ENCODE results near the gene BMP8B. TPM values are rescaled to one million over a fixed set of nuclear protein-coding genes. Genes with fewer than 3 reads are reported as not detected.

The BMP8B gene
- polyA plus RNA-seq, 1 donor: 8.1 TPM

DNA sequence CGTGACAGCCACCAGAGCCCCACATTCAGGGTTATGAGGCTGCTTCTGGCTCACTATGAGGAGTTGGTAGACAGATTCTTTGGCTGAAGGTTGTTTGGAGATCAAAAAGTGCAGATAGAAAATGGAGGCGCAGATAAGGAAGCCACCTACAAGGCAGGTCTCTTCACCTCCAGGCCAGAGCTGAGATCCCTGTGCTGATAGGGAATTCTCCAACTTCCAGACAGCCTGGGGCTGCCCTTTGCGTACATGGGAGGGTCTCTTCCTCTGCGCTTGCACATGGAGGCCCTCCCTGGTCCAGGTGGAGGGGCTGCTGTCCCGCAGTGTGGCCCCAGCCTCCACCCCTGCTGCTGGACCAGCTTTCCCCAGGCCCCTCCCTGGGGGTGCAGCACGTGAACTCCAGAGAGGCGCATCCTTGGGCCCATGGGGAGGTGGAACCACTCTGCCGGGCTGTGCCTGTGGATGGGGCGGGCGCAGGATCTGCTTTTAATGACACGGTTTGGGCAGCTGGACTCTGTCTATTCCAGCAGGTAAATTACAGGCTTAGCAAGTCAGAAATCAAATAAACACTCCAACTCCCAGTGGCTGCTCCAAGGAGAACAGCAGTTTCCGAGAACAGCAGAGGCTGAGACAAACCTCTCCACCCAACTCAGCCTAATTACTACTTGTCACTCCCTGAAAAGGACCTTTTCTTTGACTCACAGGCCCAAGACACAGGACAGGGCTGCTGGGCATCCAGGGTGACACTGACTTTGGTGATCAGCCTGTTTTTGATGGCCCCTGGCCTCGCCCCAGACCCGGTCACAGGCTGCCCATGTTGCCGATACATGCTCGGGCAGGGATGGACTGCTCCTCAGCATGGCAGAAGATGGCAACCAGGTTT is 29.9 kb downstream of the BMP8B start:
- Histone ChIP-seq H3K27ac (ENCODE audit: low read length) (no peak overlapping the region), H3K4me3 (ENCODE audit: low read length) (no peak overlapping the region), H3K9me3 (ENCODE audit: control insufficient read depth, low read depth, low read length) (no peaks in the 10 kb centered on the region), H3K4me1 (ENCODE audit: control insufficient read depth, insufficient read depth, low read length) (no peaks in the 10 kb centered on the region), H3K27me3 (ENCODE audit: control insufficient read depth, insufficient read depth, low read length) (no peaks in the 10 kb centered on the region), H3K36me3 (ENCODE audit: control insufficient read depth, insufficient read depth, low read length) (peaks cover 56% of the 10 kb centered on the region)
- no CpG with 5 or more reads among the region's 16 CpGs for WGBS (ENCODE audit: insufficient coverage, low lambda C conversion rate)
- no peak for DNase-seq

DNA sequence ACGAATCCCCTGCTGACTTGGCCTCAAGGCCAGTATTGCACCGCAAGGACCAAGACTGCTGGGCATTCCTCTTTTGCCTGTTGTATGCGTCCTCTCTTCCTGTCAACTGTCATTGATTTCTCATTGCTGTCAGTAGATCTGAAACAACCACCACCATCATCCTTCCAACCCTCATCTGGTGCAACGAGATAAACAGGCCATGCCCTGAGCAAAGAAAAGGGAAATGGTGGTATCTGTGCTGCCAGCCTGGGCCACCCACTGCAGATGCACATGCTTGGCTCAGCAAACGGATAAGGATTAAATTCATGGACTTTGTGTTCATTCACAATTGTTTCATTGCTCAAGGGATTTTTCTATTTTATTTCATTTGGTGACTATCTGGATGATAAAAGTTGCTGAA is 31.2 kb downstream of the BMP8B start:
- peaks cover 69% of the 10 kb centered on the region for H3K36me3 ChIP-seq (ENCODE audit: control insufficient read depth, insufficient read depth, low read length)

DNA sequence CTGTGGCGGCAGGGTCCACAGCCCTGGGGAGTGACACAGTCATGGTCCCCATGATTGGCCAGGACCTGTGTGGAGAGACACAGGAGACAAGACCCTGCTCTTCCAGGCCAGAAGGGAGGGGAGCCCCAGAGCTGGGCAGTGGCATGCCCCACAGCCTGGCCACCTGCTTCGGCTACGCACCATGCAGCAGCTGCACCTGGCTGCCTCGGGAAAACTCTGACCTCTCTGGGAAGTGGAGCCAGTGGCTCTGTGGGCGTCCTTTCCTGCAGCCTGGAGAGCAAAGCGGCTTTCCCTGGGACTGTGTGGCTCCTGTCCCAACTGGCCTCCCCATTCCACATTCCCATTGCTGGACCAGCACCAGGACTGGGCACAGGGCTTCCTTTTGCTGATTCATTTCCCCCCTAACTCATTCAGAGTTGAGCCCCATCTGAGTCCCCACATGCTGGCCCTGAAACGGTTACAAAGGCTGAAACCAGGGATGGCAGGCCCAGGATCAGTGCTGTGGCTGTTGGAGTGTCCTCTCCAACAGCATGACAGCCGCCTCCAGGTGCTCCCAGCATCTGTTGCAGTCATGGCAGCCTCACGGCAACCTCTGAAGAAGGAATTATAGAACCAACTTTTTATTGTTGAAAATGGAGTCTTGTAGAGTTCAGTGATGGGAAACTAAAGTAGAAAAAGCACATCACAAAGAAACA is 32.6 kb downstream of the BMP8B start:
- DNase-seq: no peak
- Histone ChIP-seq H3K4me3 (ENCODE audit: low read length) (no peak overlapping the region), H3K27me3 (ENCODE audit: control insufficient read depth, insufficient read depth, low read length) (no peaks in the 10 kb centered on the region), H3K36me3 (ENCODE audit: control insufficient read depth, insufficient read depth, low read length) (peaks cover 82% of the 10 kb centered on the region), H3K4me1 (ENCODE audit: control insufficient read depth, insufficient read depth, low read length) (no peaks in the 10 kb centered on the region), H3K27ac (ENCODE audit: low read length) (no peak overlapping the region), H3K9me3 (ENCODE audit: control insufficient read depth, low read depth, low read length) (no peaks in the 10 kb centered on the region)
- 100% methylated on average over 1 of the region's 9 CpGs for WGBS (ENCODE audit: insufficient coverage, low lambda C conversion rate)

More for the DNA sequence above, 31.2 kb downstream of the BMP8B start:
- no CpG with 5 or more reads among the region's 5 CpGs for WGBS (ENCODE audit: insufficient coverage, low lambda C conversion rate)
- Histone ChIP-seq H3K27me3 (ENCODE audit: control insufficient read depth, insufficient read depth, low read length) (no peaks in the 10 kb centered on the region), H3K27ac (ENCODE audit: low read length) (no peak overlapping the region), H3K4me3 (ENCODE audit: low read length) (no peak overlapping the region), H3K9me3 (ENCODE audit: control insufficient read depth, low read depth, low read length) (no peaks in the 10 kb centered on the region), H3K4me1 (ENCODE audit: control insufficient read depth, insufficient read depth, low read length) (no peaks in the 10 kb centered on the region)
- DNase-seq: no peak

DNA sequence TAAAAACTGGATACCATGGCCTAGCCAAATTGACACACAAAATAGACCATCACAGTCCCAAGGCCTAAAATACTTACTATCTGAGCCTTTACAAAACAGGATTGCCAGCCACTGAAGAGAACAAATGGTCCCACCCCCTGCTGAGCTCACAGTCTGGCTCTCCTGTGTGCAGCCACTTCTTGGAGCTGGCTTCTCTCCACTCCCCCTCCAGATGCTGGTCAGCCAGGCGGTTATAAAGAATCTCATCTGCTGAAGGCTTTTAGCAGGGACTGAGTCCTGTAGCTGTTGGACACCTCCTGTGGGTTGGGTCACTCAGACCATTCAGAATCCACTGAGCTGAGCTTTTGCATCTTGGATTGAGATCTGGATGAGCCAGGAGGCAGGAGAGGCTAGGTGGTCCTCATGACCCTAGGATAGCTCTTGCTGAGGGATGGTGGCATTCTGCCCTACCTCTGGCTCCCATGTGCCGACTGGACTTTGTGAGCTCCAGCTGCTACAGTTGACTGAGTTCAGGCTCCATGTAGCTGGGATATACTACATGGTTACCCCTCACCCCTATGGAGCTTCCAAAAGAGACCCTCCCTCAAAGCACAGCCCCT is 33.7 kb downstream of the BMP8B start:
- peaks cover 88% of the 10 kb centered on the region for H3K36me3 ChIP-seq (ENCODE audit: control insufficient read depth, insufficient read depth, low read length)
- no CpG with 5 or more reads among the region's 2 CpGs for WGBS (ENCODE audit: insufficient coverage, low lambda C conversion rate)
- no peak overlapping the region for H3K27ac ChIP-seq (ENCODE audit: low read length)

DNA sequence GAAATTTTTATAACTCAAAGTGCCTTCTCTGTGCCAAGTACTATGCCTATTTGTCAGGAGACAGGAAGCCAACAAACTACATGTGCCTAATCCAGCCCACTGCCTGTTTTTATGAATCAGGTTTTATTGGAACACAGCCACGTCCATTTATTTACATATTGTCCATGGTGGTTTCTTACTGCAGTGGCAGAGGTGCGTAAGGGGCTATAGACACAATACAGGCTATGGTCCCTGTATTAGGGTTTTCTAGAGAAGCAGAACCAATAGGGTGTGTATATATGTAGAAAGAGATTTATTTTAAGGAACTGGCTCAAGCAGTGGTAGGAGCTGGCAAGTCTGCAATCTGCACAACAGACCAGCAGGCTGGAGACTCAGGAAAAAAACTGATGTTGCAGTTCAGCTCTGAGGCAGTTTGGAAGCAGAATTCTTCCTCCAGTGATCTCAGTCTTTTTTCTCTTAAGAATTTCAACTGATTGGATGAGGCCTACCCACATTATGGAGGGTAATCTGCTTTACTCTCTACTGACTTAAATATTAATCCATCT is 34.6 kb downstream of the BMP8B start:
- Histone ChIP-seq H3K36me3 (ENCODE audit: control insufficient read depth, insufficient read depth, low read length) (peaks cover 87% of the 10 kb centered on the region), H3K4me1 (ENCODE audit: control insufficient read depth, insufficient read depth, low read length) (no peaks in the 10 kb centered on the region), H3K9me3 (ENCODE audit: control insufficient read depth, low read depth, low read length) (no peaks in the 10 kb centered on the region), H3K4me3 (ENCODE audit: low read length) (no peak overlapping the region), H3K27me3 (ENCODE audit: control insufficient read depth, insufficient read depth, low read length) (no peaks in the 10 kb centered on the region), H3K27ac (ENCODE audit: low read length) (no peak overlapping the region)
- no CpG with 5 or more reads among the region's 2 CpGs for WGBS (ENCODE audit: insufficient coverage, low lambda C conversion rate)
- no peak for DNase-seq

More for the DNA sequence above, 33.7 kb downstream of the BMP8B start:
- H3K27me3 ChIP-seq (ENCODE audit: control insufficient read depth, insufficient read depth, low read length): no peaks in the 10 kb centered on the region
- DNase-seq: no peak
- no peaks in the 10 kb centered on the region for H3K4me1 ChIP-seq (ENCODE audit: control insufficient read depth, insufficient read depth, low read length)
- no peak overlapping the region for H3K4me3 ChIP-seq (ENCODE audit: low read length)
- H3K9me3 ChIP-seq (ENCODE audit: control insufficient read depth, low read depth, low read length): no peaks in the 10 kb centered on the region

DNA sequence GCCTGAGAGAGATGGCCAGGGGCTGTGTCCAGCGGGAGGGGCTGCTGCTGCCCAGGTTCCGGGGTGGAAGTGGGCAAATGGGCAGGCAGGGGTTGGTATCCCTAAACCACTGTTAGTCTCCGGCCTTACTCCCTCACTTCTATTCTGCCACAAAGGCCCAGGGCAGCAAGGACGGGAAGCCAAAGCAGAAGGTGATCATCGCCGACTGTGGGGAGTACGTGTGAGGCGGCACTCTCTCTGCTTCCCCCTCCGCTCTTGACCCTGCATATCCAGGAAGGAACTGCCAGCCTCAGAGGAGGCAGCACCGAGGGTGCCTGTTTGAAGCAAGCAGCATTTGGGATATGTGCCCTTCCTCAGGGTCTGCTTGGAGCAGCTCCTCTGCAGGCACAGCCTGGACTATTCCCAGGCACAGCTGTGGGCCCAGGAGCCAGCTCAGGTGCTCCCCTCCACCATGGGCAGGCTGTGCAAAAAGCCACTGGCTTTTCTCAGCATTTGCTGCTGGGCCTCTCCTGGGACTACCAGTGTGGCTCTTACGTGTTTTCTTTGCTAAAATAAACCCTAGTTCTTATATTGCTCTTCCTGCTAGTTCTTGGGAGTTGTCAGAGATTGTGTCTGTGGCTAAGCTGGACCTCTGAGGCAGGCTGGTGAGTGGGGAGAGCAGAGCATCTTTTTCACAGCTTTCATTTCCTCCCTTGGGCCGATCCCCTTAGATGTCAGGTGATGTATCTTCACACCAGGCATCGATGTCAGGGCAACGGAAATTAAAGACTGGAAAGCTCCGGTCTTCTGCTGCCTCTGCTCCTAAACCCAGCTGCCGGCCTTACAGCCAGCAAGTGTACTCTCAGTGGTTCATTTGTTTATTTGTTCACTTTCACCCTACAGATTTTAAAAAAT is 35.3 kb downstream of the BMP8B start:
- DNase-seq: no peak
- Histone ChIP-seq H3K36me3 (ENCODE audit: control insufficient read depth, insufficient read depth, low read length) (peaks cover 88% of the 10 kb centered on the region), H3K27me3 (ENCODE audit: control insufficient read depth, insufficient read depth, low read length) (no peaks in the 10 kb centered on the region), H3K9me3 (ENCODE audit: control insufficient read depth, low read depth, low read length) (no peaks in the 10 kb centered on the region), H3K27ac (ENCODE audit: low read length) (no peak overlapping the region), H3K4me1 (ENCODE audit: control insufficient read depth, insufficient read depth, low read length) (no peaks in the 10 kb centered on the region), H3K4me3 (ENCODE audit: low read length) (no peak overlapping the region)
- WGBS (ENCODE audit: insufficient coverage, low lambda C conversion rate): no CpG with 5 or more reads among the region's 16 CpGs

DNA sequence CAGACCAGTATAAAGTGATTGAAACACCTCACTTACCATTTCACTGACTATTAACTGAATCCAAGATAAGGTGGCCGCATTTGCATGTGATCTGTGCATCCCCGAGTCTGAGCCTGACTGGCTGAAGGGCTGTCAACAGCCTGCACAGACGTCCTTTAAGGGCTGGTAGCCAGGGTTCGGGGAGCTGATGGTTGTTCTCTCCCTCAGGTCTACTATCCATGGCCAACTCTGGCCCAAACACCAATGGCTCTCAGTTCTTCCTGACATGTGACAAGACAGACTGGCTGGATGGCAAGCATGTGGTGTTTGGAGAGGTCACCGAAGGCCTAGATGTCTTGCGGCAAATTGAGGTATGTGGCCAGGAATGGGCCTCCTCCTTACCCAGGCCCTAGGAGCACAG is 36.0 kb downstream of the BMP8B start:
- Histone ChIP-seq H3K9me3 (ENCODE audit: control insufficient read depth, low read depth, low read length) (no peaks in the 10 kb centered on the region), H3K36me3 (ENCODE audit: control insufficient read depth, insufficient read depth, low read length) (peaks cover 92% of the 10 kb centered on the region), H3K4me3 (ENCODE audit: low read length) (no peak overlapping the region), H3K27ac (ENCODE audit: low read length) (no peak overlapping the region), H3K27me3 (ENCODE audit: control insufficient read depth, insufficient read depth, low read length) (no peaks in the 10 kb centered on the region), H3K4me1 (ENCODE audit: control insufficient read depth, insufficient read depth, low read length) (no peaks in the 10 kb centered on the region)
- no CpG with 5 or more reads among the region's 6 CpGs for WGBS (ENCODE audit: insufficient coverage, low lambda C conversion rate)
- no peak for DNase-seq

DNA sequence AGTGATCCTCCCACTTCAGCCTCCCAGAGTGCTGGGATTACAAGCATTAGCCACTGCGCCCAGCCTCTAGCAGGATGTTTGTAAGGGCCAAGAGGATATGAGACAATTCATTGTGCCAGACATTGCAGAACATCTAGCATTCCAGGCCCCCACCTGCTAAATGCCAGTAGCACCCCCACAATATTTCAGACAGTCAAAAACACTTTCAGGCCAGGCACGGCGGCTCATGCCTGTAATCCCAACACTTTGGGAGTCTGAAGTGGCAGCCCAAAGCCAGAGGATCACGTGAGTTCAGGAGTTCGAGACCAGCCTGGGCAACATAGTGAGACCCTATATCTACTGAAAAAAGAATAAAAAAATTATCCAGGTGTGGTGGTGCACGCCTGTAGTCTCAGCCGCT is 37.1 kb downstream of the BMP8B start:
- Histone ChIP-seq H3K4me3 (ENCODE audit: low read length) (no peak overlapping the region), H3K36me3 (ENCODE audit: control insufficient read depth, insufficient read depth, low read length) (peaks cover 88% of the 10 kb centered on the region), H3K27me3 (ENCODE audit: control insufficient read depth, insufficient read depth, low read length) (no peaks in the 10 kb centered on the region), H3K9me3 (ENCODE audit: control insufficient read depth, low read depth, low read length) (no peaks in the 10 kb centered on the region), H3K27ac (ENCODE audit: low read length) (no peak overlapping the region), H3K4me1 (ENCODE audit: control insufficient read depth, insufficient read depth, low read length) (no peaks in the 10 kb centered on the region)
- no peak for DNase-seq
- WGBS (ENCODE audit: insufficient coverage, low lambda C conversion rate): no CpG with 5 or more reads among the region's 7 CpGs

DNA sequence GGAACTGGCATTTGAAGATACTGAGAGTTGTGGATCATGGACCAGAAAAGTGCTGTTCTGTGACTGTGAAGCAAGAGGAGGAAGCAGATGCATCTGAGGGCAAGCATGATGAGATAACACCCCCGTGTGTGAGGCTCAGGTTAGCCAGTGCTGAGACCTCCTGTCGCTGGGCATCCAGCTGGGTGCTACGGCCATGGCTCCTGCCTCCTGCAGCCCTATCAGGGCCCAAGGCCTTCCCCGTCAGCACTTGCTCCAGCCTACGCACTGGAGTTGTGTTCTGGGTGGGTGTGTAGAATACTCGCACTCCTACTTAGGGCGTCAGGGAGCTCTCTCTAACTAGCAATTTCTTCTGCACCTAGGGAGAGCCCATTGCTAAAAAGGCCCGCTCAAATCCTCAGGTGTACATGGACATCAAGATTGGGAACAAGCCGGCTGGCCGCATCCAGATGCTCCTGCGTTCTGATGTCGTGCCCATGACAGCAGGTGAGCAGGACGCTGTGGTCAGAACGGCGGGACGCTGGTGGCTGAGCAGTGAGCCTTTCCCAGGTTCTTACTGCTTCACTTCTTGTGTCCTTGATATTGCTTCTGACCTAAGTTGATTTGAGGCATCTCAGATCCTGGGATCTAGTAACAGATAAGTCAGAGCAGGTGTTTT is 43.5 kb downstream of the BMP8B start:
- H3K36me3 ChIP-seq (ENCODE audit: control insufficient read depth, insufficient read depth, low read length): peaks cover 82% of the 10 kb centered on the region
- no peaks in the 10 kb centered on the region for H3K4me1 ChIP-seq (ENCODE audit: control insufficient read depth, insufficient read depth, low read length)
- H3K9me3 ChIP-seq (ENCODE audit: control insufficient read depth, low read depth, low read length): no peaks in the 10 kb centered on the region
- DNase-seq: no peak
- H3K27me3 ChIP-seq (ENCODE audit: control insufficient read depth, insufficient read depth, low read length): no peaks in the 10 kb centered on the region
- no peak overlapping the region for H3K4me3 ChIP-seq (ENCODE audit: low read length)
- no CpG with 5 or more reads among the region's 16 CpGs for WGBS (ENCODE audit: insufficient coverage, low lambda C conversion rate)
- no peak overlapping the region for H3K27ac ChIP-seq (ENCODE audit: low read length)
